H1 (cell line): ENCODE results near the gene C6orf58. TPM values are rescaled to one million over a fixed set of nuclear protein-coding genes. Genes with fewer than 3 reads are reported as not detected.

Experiments used
- CTCF ChIA-PET: fragments of 300-600 bp; sonication (Branson Sonifier 250); formaldehyde crosslinking; loops from one replicate; lab custom pipeline; 2021; ENCODE audit not compliant: partially characterized antibody; lab: Charles Lee
- POLR2A ChIA-PET: fragments of 300-600 bp; sonication (Branson Sonifier 250); formaldehyde crosslinking; loops from one replicate; lab custom pipeline; 2021; ENCODE audit warnings: inconsistent platforms; ENCODE audit not compliant: partially characterized antibody; lab: Charles Lee
- DNase-seq, 2 experiments: peaks; one replicate each; pipeline versions ENCODE4 v3.0.0 to v3.0.0-alpha.2; 2010 to 2022; ENCODE audit warnings: low spot score in 2 of 2, low read depth in 1 of 2, mixed read lengths in 1 of 2
- FAIRE-seq: peaks from 2 replicates; lab custom pipeline; 2011; peaks lifted over from hg19 to GRCh38; lab: Jason Lieb, UNC
- H2AFZ ChIP-seq: 2 replicates; pipeline ENCODE4 v1.8.1; 2012; ENCODE audit warnings: low read length, inconsistent platforms
- H2AK5ac ChIP-seq: 2 replicates; pipeline ENCODE4 v1.6.1; 2013; ENCODE audit warnings: low read depth, low read length
- H2BK120ac ChIP-seq: replicated peaks from 2 replicates; pipeline ENCODE3; 2013; ENCODE audit warnings: low read depth, low read length, inconsistent platforms
- H2BK12ac ChIP-seq: 2 replicates; pipeline ENCODE4 v1.6.1; 2013; ENCODE audit warnings: low read depth, low read length
- H2BK15ac ChIP-seq: 2 replicates; pipeline ENCODE4 v1.6.1; 2013; ENCODE audit warnings: low read length
- H2BK20ac ChIP-seq: 2 replicates; pipeline ENCODE4 v1.6.1; 2013; ENCODE audit warnings: low read length
- H2BK5ac ChIP-seq: 2 replicates; pipeline ENCODE4 v1.6.1; 2013; ENCODE audit warnings: low read depth, low read length
- H3K14ac ChIP-seq: 2 replicates; pipeline ENCODE4 v1.6.1; 2013; ENCODE audit warnings: inconsistent platforms; ENCODE audit not compliant: insufficient read length
- H3K18ac ChIP-seq: 2 replicates; pipeline ENCODE4 v1.6.1; 2013; ENCODE audit warnings: low read length; ENCODE audit errors: extremely low read depth
- H3K23ac ChIP-seq: 2 replicates; pipeline ENCODE4 v1.6.1; 2013; ENCODE audit warnings: inconsistent platforms; ENCODE audit not compliant: insufficient read length
- H3K23me2 ChIP-seq: 2 replicates; pipeline ENCODE4 v1.6.1; 2013; ENCODE audit warnings: low read depth, low read length
- H3K27ac ChIP-seq: 2 replicates; pipeline ENCODE4 v1.6.1; 2011; ENCODE audit warnings: low read depth, low read length, inconsistent platforms
- H3K27me3 ChIP-seq, 4 experiments: replicated peaks in 1 of 4; 1 replicate in 1 of 4; 2 replicates in 3 of 4; pipeline versions ENCODE4 v1.6.1 to v1.8.1; 2011 to 2013; ENCODE audit warnings: low read length in 3 of 4, mild to moderate bottlenecking in 3 of 4, inconsistent platforms in 2 of 4, mixed read lengths in 2 of 4, moderate library complexity in 1 of 4; ENCODE audit not compliant: control insufficient read depth in 3 of 4, insufficient read depth in 3 of 4; ENCODE audit errors: extremely low read depth in 1 of 4
- H3K36me3 ChIP-seq, 4 experiments: 2 replicates each; pipeline versions ENCODE4 v1.6.1 to v1.8.1; 2011 to 2013; ENCODE audit warnings: mild to moderate bottlenecking in 4 of 4, low read length in 3 of 4, moderate library complexity in 2 of 4, control low read depth in 1 of 4, inconsistent platforms in 1 of 4; ENCODE audit not compliant: insufficient read depth in 4 of 4, control insufficient read depth in 2 of 4
- H3K4ac ChIP-seq: replicated peaks from 2 replicates; pipeline ENCODE3; 2013; ENCODE audit warnings: low read length, low read depth, mixed read lengths, inconsistent platforms; ENCODE audit not compliant: insufficient read length
- H3K4me1 ChIP-seq, 4 experiments: replicated peaks in 1 of 4; 1 replicate in 1 of 4; 2 replicates in 3 of 4; pipeline versions ENCODE4 v1.6.1 to v1.8.1; 2011 to 2013; ENCODE audit warnings: low read length in 3 of 4, inconsistent platforms in 2 of 4, mixed read lengths in 1 of 4; ENCODE audit not compliant: insufficient read depth in 4 of 4, control insufficient read depth in 3 of 4
- H3K4me2 ChIP-seq, 2 experiments: 2 replicates each; pipeline versions ENCODE4 v1.6.1 to v1.8.1; 2011 to 2013; ENCODE audit warnings: low read depth in 2 of 2, low read length in 2 of 2, control low read depth in 1 of 2, inconsistent platforms in 1 of 2, mild to moderate bottlenecking in 1 of 2; ENCODE audit not compliant: insufficient read depth in 1 of 2
- H3K4me3 ChIP-seq, 4 experiments: fragments of 200-600, 300-600 bp in 1 of 4; sonication (generic), shearing (Covaris generic), sonication (Bioruptor Twin) in 1 of 4; 2 replicates each; pipeline versions ENCODE4 v1.5.1 to v1.8.1; 2011 to 2016; ENCODE audit warnings: low read length in 4 of 4, low read depth in 3 of 4, control low read depth in 2 of 4, inconsistent platforms in 2 of 4, mild to moderate bottlenecking in 2 of 4, mixed read lengths in 1 of 4, moderate library complexity in 1 of 4; ENCODE audit not compliant: insufficient read depth in 2 of 4; ENCODE audit errors: extremely low read depth in 1 of 4
- H3K56ac ChIP-seq: replicated peaks from 2 replicates; pipeline ENCODE3; 2013; ENCODE audit warnings: low read depth, mild to moderate bottlenecking, mixed read lengths, low read length, inconsistent platforms; ENCODE audit not compliant: insufficient read length
- H3K79me1 ChIP-seq: 2 replicates; pipeline ENCODE4 v1.6.1; 2013; ENCODE audit warnings: low read depth, low read length, control low read depth
- H3K79me2 ChIP-seq, 2 experiments: 2 replicates each; pipeline versions ENCODE4 v1.6.1 to v1.8.1; 2012 to 2013; ENCODE audit warnings: low read length in 2 of 2, mild to moderate bottlenecking in 2 of 2, inconsistent platforms in 1 of 2; ENCODE audit not compliant: insufficient read depth in 2 of 2, control insufficient read depth in 1 of 2
- H3K9ac ChIP-seq, 4 experiments: replicated peaks in 1 of 4; 1 replicate in 1 of 4; 2 replicates in 3 of 4; pipeline versions ENCODE4 v1.6.1 to v1.8.1; 2011 to 2013; ENCODE audit warnings: low read depth in 3 of 4, low read length in 3 of 4, control low read depth in 2 of 4, mild to moderate bottlenecking in 2 of 4, moderate library complexity in 2 of 4, inconsistent platforms in 1 of 4; ENCODE audit errors: extremely low read depth in 1 of 4
- H3K9me3 ChIP-seq, 2 experiments: 2 replicates each; pipeline versions ENCODE4 v1.6.1 to v1.8.1; 2012 to 2013; ENCODE audit warnings: mild to moderate bottlenecking in 2 of 2, moderate library complexity in 2 of 2, control low read depth in 1 of 2, inconsistent platforms in 1 of 2, low read depth in 1 of 2, low read length in 1 of 2, mixed read lengths in 1 of 2; ENCODE audit not compliant: insufficient read depth in 2 of 2
- H4K20me1 ChIP-seq, 2 experiments: replicated peaks in 1 of 2; 2 replicates each; pipeline versions ENCODE3 to v1.8.1; 2011 to 2013; ENCODE audit warnings: inconsistent platforms in 2 of 2, low read length in 2 of 2, mild to moderate bottlenecking in 1 of 2; ENCODE audit not compliant: insufficient read depth in 2 of 2, control insufficient read depth in 1 of 2
- H4K5ac ChIP-seq: 2 replicates; pipeline ENCODE4 v1.6.1; 2013; ENCODE audit warnings: low read length, low read depth, mixed read lengths, inconsistent platforms; ENCODE audit not compliant: insufficient read length
- H4K8ac ChIP-seq: 2 replicates; pipeline ENCODE4 v1.8.0; 2013; ENCODE audit warnings: mild to moderate bottlenecking, moderate library complexity, low read length, inconsistent platforms; ENCODE audit not compliant: insufficient read depth; ENCODE audit errors: extremely low read depth
- H4K91ac ChIP-seq: replicated peaks from 2 replicates; pipeline ENCODE3; 2013; ENCODE audit warnings: low read length, mixed read lengths, inconsistent platforms; ENCODE audit not compliant: insufficient read length
- BACH1 ChIP-seq: IDR thresholded peaks from 2 replicates; pipeline ENCODE4 v1.6.1; 2012; ENCODE audit warnings: low read length, improper control_type of control experiment
- BRCA1 ChIP-seq: IDR thresholded peaks from 2 replicates; pipeline ENCODE4 v1.6.1; 2012; ENCODE audit warnings: low read depth, low read length, improper control_type of control experiment
- CHD1 ChIP-seq: IDR thresholded peaks from 2 replicates; pipeline ENCODE4 v1.6.1; 2012; ENCODE audit warnings: low read depth, low read length, improper control_type of control experiment
- CREB1 ChIP-seq: IDR thresholded peaks from 2 replicates; pipeline ENCODE4 v1.6.1; 2012; ENCODE audit warnings: inconsistent platforms
- EP300 ChIP-seq, 2 experiments: IDR thresholded peaks; 1 replicate in 1 of 2; 2 replicates in 1 of 2; pipeline ENCODE4 v1.6.1; 2011 to 2012; ENCODE audit warnings: low read depth in 2 of 2, low read length in 2 of 2, mild to moderate bottlenecking in 2 of 2, borderline replicate concordance in 1 of 2, inconsistent platforms in 1 of 2, moderate library complexity in 1 of 2
- JUN ChIP-seq: IDR thresholded peaks from 2 replicates; pipeline ENCODE4 v1.6.1; 2011; ENCODE audit warnings: low read depth, mild to moderate bottlenecking, improper control_type of control experiment, low read length
- NANOG ChIP-seq: IDR thresholded peaks from 2 replicates; pipeline ENCODE4 v1.6.1; 2011; ENCODE audit warnings: low read length, low read depth, mild to moderate bottlenecking, inconsistent platforms; ENCODE audit not compliant: insufficient read depth, poor library complexity, severe bottlenecking
- TAF1 ChIP-seq: IDR thresholded peaks from 2 replicates; pipeline ENCODE4 v1.6.1; 2011; ENCODE audit warnings: mild to moderate bottlenecking, low read depth, low read length
- TAF7 ChIP-seq: optimal IDR thresholded peaks from 2 replicates; pipeline ENCODE3; 2011; ENCODE audit warnings: low read depth, mild to moderate bottlenecking, inconsistent platforms, low read length, moderate library complexity, borderline replicate concordance
- WGBS, 2 experiments: shearing (Covaris generic) in 1 of 2; methylation state at CpG; one replicate each; pipeline versions ENCODE4 v1.1.6 to v1.1.7; 2013 to 2015; ENCODE audit warnings: low lambda C conversion rate in 2 of 2, mixed read lengths in 2 of 2, inconsistent platforms in 1 of 2, low coverage in 1 of 2, missing lambda C conversion rate in 1 of 2; ENCODE audit not compliant: insufficient replicate concordance in 2 of 2, insufficient coverage in 1 of 2, insufficient read length in 1 of 2; ENCODE audit errors: extremely low coverage in 1 of 2, missing lambda C conversion rate in 1 of 2; 5-methylcytosine and 5-hydroxymethylcytosine counted together
- long read RNA-seq, 2 experiments: library from RNA in 1 of 2; library from capped mRNA in 1 of 2; stranded (forward); transcript quantifications; one replicate each; pipeline ENCODE4 v2.0.0, GENCODE V29; 2021; ENCODE audit warnings: inconsistent platforms in 1 of 2
- polyA minus RNA-seq, 3 experiments: library from RNA; depleted of rRNA, polyadenylated mRNA; stranded (reverse); fragments of >200 nt; gene quantifications; 1 replicate in 2 of 3; 2 replicates in 1 of 3; pipeline ENCODE4 v1.2.3, GENCODE V29; 2011
- polyA plus RNA-seq, 7 experiments: library from polyadenylated mRNA; depleted of rRNA in 3 of 7; stranded (reverse) in 5 of 7; unstranded in 2 of 7; fragments of >200 nt in 5 of 7; fragments of 200-250 nt in 2 of 7; gene quantifications; 1 replicate in 5 of 7; 2 replicates in 1 of 7; 4 replicates in 1 of 7; pipeline versions ENCODE4 v1.2.1 to v1.2.3, GENCODE V29; 2011 to 2013; ENCODE audit warnings: missing spikeins in 2 of 7, mixed read lengths in 2 of 7
- total RNA-seq: library from RNA; stranded (reverse); fragmentation: NEBNext Ultra II Directional; extraction: Animal tissue kit (Norgen Biotek cat#: 25700); gene quantifications from 2 replicates; pipeline ENCODE4 v1.2.1, GENCODE V29; 2021
- TF ChIP-seq, protein P1 (sequence below): IDR thresholded peaks from 2 replicates; pipeline ENCODE4 v1.6.1; 2011; ENCODE audit warnings: low read depth, mild to moderate bottlenecking, low read length; ENCODE audit not compliant: insufficient read depth
- TF ChIP-seq, protein P2 (sequence below): IDR thresholded peaks from 2 replicates; pipeline ENCODE4 v1.6.1; 2012; ENCODE audit warnings: inconsistent platforms

Gene C6orf58
- total RNA-seq (not detected in 2 replicates), polyA plus RNA-seq (2011; rRNA removed) (not detected in 2 replicates), polyA minus RNA-seq (2011; rRNA and poly(A)+ RNA removed) (not detected in 2 replicates)
- polyA plus RNA-seq (2011; cell fraction: cytosol; rRNA removed): not detected
- not detected for polyA plus RNA-seq (2011; cell fraction: nucleus; rRNA removed)
- polyA plus RNA-seq (2012, experiment 1 of 2): 0.23 TPM in 1 of 4 replicates, not detected in the others
- not detected for polyA plus RNA-seq (2012, experiment 2 of 2)
- not detected for polyA plus RNA-seq (2013, experiment 1 of 2)
- polyA plus RNA-seq (2013, experiment 2 of 2): not detected
- not detected for polyA minus RNA-seq (2011; cell fraction: cytosol; rRNA and poly(A)+ RNA removed)
- polyA minus RNA-seq (2011; cell fraction: nucleus; rRNA and poly(A)+ RNA removed): not detected
- long read RNA-seq, experiment 1, partial matches to known transcripts: 0 of 1 reads
- long read RNA-seq, experiment 1, other reads (novel, unspliced or antisense): 1 of 1 reads
- long read RNA-seq, experiment 2, partial matches to known transcripts: 0 of 1 reads
- long read RNA-seq, experiment 2, other reads (novel, unspliced or antisense): 1 of 1 reads

DNA sequence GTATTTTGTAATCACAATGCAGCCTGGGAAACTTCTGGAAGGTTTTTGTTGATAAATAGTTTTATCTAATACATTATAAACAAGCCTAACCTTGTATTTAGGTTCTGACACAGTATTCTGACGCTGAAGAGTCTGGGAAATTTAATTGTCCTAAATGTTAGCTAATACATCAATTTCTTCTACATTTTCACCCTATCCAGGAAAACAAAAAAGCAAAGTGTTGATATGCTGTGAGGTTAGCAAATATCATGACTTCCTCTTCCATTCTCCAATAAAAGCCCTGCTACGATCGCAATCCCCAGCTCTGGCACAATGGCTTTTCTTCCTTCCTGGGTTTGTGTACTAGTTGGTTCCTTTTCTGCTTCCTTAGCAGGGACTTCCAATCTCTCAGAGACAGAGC, at the start of gene C6orf58:
C6orf58 (plus strand) TSS at position 301 of the 400 bp plus-strand sequence; CDS start at position 313, 12 bp downstream.
- H3K4me3 ChIP-seq: no peak within 1 kb of the TSS
- H2AK5ac ChIP-seq: no peak within 1 kb of the TSS
- no peaks in the 10 kb centered on the region for H3K79me1 ChIP-seq
- no peaks in the 10 kb centered on the region for H4K20me1 ChIP-seq
- CTCF ChIA-PET: interaction anchor here (0.7 to 0.8 kb wide), 2 partner anchors 8 to 28 kb away, joined by 3 to 4 read pairs; no protein-coding TSS in a partner anchor
- H3K36me3 ChIP-seq: no peaks in the 10 kb centered on the region
- no peak within 1 kb of the TSS for H3K23ac ChIP-seq
- no peak within 1 kb of the TSS for H4K8ac ChIP-seq
- H3K23me2 ChIP-seq: no peaks in the 10 kb centered on the region
- H2BK5ac ChIP-seq: no peak within 1 kb of the TSS
- no peak within 1 kb of the TSS for H4K5ac ChIP-seq
- H4K91ac ChIP-seq: no peak within 1 kb of the TSS
- DNase-seq: no peak
- H3K14ac ChIP-seq: no peak within 1 kb of the TSS
- H2BK12ac ChIP-seq: no peak within 1 kb of the TSS
- H2AFZ ChIP-seq: 0 out of 2 replicates have a peak within 1 kb of the TSS, but pooled peaks have one; percentile 57
- H3K18ac ChIP-seq: no peak within 1 kb of the TSS
- WGBS, 2 experiments: 88% methylated on average over 3 of the region's 3 CpGs; no CpG with 5 or more reads in 1 of the 2 experiments
- no peak within 1 kb of the TSS for H3K56ac ChIP-seq
- H3K27ac ChIP-seq: no peak within 1 kb of the TSS
- H3K27me3 ChIP-seq: no peaks in the 10 kb centered on the region
- no peaks in the 10 kb centered on the region for H3K4me1 ChIP-seq
- no peak for FAIRE-seq
- no peak within 1 kb of the TSS for H2BK20ac ChIP-seq
- H3K9me3 ChIP-seq: no peaks in the 10 kb centered on the region
- no peak within 1 kb of the TSS for H3K4me2 ChIP-seq
- no peak within 1 kb of the TSS for H2BK15ac ChIP-seq
- H2BK120ac ChIP-seq: no peak within 1 kb of the TSS
- no peaks in the 10 kb centered on the region for H3K79me2 ChIP-seq
- POLR2A ChIA-PET: no interaction called here
- no peak within 1 kb of the TSS for H3K4ac ChIP-seq
- no peak within 1 kb of the TSS; a peak in 1 of 7 replicates for H3K9ac ChIP-seq
- no peak for TF ChIP-seq BACH1
- TF ChIP-seq, protein P1, sequence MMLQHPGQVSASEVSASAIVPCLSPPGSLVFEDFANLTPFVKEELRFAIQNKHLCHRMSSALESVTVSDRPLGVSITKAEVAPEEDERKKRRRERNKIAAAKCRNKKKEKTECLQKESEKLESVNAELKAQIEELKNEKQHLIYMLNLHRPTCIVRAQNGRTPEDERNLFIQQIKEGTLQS: no peak
- TF ChIP-seq TAF1: no peak
- no peak for TF ChIP-seq CHD1
- no peak for TF ChIP-seq CREB1
- TF ChIP-seq, protein P2, sequence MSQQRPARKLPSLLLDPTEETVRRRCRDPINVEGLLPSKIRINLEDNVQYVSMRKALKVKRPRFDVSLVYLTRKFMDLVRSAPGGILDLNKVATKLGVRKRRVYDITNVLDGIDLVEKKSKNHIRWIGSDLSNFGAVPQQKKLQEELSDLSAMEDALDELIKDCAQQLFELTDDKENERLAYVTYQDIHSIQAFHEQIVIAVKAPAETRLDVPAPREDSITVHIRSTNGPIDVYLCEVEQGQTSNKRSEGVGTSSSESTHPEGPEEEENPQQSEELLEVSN: no peak
- no peak for TF ChIP-seq JUN
- TF ChIP-seq BRCA1: no peak
- no peak for TF ChIP-seq NANOG
- no peak for TF ChIP-seq EP300 (IDR thresholded peaks at IDR 0.05; ENCODE audit: borderline replicate concordance in 1 of 2, low read depth in 2 of 2, low read length in 2 of 2)
- no peak for TF ChIP-seq TAF7
